CD4-positive, alpha-beta T cell treated with Interleukin-10 for 1 hour (primary cell): Measurements from ENCODE around the gene IER5L.
A peak's percentile ranks its signal among the peaks of the same experiment; 100 is the strongest.
"Not testable (repeated sequence)": the region's sequence is repeated elsewhere in the genome, so short reads cannot be mapped to it uniquely, and the experiment has no call there.

Source experiments
- DNase-seq: peaks from one replicate; pipeline ENCODE4 v3.0.0-alpha.2; 2020

IER5L gene

DNA sequence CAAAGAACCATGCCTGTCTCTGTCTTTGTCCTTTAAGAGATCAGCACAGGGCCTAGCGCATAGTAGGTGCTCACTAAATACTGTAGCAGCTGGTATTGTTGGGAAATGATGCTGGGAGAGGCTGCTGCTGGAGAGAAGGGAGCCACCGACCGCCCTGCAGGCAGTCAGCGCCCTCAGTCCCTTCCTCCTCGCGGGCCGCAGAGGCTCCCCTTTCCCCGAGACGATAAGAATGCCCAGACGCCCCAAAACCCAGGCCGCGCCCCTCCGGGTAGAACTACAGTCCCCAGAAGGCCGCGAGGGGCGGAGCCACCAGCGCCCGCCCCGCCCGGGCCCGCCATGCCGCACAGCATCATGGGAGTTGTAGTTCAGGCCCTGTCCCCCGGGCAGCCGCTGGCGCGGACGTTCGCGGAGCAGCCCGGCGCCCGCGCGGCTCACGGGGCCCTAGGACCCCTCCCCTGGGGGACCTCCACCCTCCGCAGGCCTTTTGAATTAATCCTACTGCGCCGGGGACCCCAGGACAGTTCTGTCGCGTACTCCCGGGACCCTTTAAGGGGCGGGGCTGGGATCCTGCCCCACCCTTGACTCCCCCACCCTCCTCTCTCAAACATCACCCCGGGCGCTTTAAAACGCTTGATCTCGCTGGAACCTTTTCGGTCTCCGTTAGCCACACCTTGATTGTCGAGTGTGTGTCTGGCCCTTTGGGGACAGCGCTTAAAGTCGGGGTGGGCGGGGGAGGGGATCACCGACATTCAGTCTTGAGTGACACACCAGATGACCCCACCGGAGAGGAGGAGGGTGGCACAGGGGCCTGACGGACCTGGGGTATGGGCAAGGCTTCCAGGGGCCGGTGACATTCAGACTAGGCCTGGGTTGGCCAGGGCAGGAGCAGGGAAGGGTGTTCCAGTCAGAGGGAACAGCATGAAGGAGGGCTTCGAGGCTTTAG, 24.8 kb upstream of the IER5L start:
- DNase-seq, result peak; percentile 94

DNA sequence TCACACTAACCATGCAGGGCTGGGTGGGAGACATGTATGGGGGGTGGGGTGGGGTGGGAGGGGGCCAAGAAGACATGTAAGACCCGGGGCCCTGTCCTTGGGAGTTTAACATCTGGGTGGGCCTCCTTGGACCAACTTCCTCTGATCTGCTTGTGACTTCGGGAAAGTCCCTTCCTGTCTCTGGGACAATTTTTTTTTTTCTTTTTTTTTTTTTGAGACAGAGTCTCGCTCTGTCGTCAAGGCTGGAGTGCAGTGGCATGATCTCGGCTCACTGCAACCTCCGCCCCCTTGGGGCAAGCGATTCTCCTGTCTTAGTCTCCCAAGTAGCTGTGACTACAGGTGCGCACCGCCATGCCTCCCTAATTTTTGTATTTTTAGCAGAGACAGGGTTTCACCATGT, 23.8 kb upstream of the IER5L start:
- DNase-seq, result no peak

DNA sequence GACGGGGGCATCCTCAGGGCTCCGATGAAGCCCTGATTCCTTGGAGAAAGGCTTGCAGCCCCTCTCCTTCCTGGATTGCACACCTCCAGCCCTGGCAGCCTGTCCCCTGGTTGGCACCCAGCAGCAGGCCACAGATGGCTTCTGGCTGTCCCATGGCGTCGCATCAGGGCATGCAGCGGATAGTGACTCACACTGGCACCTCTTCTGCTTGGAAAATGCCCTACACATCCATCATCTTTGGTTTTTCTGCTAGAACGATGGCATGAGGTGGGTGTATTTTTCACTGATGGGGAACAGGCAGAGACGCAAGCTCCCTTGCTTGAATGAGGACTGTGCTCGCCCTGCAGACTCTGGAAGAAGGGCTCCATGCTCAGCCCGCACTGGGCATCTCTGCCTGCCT, 23.2 kb upstream of the IER5L start:
- no peak for DNase-seq

DNA sequence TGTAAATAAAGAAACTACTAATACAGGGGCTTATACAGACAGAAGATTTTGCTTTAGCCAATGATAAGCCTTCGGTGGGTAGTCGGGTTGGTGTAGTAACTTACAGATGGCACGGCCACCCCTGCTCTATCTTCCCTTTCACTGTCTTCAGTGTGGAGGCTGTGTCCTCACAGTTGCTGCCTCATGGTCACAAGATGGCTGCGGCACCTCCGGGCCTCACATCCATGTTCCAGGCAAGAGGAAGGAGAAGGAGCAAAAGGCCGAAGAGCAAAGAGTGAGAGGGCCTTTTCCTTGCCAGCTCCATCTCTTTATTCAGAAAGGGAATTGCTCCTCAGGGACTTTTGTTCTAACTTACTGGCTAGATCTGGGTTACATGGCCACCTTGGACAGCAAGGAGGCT, 22.2 kb upstream of the IER5L start:
- DNase-seq, result no peak

GRCh38 chr9:129199044-129199435, 21.0 kb upstream of the IER5L start:
- DNase-seq, result no peak

DNA sequence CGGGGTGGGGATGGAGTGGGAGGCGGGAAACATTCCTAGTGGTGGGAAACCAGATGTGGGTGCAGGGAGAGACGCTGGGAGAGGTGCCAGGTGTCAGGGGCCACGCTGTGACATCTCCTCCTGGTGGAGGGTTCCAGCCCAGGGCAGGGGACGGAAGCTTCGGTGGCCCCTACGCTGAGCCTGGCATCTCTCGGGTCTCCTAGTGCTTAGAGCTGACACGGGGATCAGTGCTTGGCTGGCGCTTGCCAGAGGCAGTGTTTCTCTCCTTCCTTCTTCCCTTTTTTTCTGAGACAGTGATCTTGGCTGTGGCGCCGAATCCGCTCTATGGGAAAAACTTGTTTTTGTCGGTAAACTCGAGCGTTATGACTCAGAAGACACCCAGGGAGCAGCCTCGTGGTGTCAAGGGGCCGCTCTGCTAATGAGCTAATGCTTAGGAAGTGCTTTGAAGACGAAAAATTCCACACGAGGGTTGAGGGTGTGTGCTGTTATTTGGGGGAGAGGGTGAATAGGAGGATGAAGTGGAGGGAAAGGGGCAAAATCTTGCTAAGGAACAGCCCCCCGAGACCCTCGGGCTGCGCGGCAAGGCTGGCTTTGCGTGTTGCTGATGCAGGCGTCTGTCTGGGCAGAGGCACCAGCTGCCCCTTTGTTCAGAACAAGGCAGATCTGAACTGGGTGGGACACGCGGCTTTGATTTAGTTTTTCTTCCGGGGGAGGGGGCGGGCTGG, 20.4 kb upstream of the IER5L start:
- DNase-seq, result no peak

DNA sequence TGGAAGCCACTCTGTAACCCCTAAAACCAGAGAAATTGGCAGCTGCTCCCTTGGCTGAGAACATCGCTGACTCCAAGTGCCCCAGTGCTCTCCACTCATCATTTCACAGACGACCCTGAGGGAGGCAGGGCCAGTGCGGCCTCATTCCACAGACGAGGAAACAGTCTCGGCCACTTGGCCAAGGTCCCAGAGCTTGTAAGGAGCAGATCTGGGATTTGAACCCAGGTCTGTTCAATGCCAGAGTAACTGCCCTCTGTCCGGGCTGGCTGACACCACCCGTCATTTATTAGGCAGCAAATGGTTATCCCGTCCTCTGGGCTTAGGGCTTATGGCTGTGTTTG, 19.9 kb upstream of the IER5L start:
- no peak for DNase-seq

GRCh38 chr9:129197045-129197444, 19.0 kb upstream of the IER5L start:
- not testable (repeated sequence) for DNase-seq

- DNase-seq, result no peak
These were observed 17.5 kb upstream of the IER5L start for GRCh38 chr9:129195606-129196005.

- DNase-seq, result no peak
These were observed 16.2 kb upstream of the IER5L start for GRCh38 chr9:129194221-129194620.

- DNase-seq, result no peak
These were observed 15.6 kb upstream of the IER5L start for GRCh38 chr9:129193655-129194054.

GRCh38 chr9:129191234-129191633, 13.2 kb upstream of the IER5L start:
- DNase-seq, result no peak

GRCh38 chr9:129189971-129190370, 11.9 kb upstream of the IER5L start:
- DNase-seq, result not testable (repeated sequence)

- no peak for DNase-seq
These were observed 9.0 kb upstream of the IER5L start for GRCh38 chr9:129187042-129187441.

GRCh38 chr9:129185991-129186390, 7.9 kb upstream of the IER5L start:
- no peak for DNase-seq

DNA sequence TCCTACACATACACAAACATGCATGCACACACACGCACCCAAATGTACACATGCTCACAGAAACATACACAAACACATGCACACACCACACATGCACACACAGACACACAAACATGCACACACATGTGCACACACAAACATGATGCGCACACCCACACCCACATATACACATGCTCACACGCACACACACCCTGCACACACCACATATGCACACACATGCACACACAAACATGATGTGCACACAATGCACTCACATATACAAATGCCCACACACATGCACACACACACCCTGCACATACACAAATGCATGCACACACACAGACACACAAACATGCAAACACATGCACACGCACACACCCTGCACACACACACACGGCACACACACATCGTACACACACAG, 7.3 kb upstream of the IER5L start:
- no peak for DNase-seq

DNA sequence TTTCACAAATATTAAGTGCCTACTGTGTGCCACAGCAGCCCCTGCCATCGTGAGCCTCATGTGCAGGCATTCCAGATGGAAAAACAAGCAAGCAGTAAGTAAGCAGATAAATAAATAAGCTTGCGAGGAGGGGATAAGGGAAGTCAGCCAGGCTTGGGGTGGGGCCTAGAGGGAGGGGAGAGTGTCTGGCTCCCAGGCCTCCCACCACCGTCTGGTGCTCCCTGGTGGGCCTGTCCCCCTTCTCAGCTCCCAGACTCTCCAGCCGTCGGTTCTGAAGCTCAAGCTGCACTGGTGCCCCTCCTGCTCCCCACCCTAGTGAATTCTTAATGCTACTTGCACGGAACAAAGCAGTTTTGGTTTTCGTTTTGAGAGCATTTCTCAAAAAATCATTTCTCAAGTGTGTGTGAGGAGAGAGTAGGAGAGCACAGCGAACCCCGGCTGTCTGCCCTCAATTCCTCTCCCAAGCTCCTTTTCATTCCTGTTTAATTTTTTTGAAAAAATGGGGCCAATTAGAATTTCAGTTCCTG, 6.6 kb upstream of the IER5L start:
- DNase-seq, result no peak

- DNase-seq, result no peak
These were observed 6.1 kb upstream of the IER5L start for GRCh38 chr9:129184219-129184524.

- no peak for DNase-seq
These were observed 5.6 kb upstream of the IER5L start for GRCh38 chr9:129183495-129184218.

DNA sequence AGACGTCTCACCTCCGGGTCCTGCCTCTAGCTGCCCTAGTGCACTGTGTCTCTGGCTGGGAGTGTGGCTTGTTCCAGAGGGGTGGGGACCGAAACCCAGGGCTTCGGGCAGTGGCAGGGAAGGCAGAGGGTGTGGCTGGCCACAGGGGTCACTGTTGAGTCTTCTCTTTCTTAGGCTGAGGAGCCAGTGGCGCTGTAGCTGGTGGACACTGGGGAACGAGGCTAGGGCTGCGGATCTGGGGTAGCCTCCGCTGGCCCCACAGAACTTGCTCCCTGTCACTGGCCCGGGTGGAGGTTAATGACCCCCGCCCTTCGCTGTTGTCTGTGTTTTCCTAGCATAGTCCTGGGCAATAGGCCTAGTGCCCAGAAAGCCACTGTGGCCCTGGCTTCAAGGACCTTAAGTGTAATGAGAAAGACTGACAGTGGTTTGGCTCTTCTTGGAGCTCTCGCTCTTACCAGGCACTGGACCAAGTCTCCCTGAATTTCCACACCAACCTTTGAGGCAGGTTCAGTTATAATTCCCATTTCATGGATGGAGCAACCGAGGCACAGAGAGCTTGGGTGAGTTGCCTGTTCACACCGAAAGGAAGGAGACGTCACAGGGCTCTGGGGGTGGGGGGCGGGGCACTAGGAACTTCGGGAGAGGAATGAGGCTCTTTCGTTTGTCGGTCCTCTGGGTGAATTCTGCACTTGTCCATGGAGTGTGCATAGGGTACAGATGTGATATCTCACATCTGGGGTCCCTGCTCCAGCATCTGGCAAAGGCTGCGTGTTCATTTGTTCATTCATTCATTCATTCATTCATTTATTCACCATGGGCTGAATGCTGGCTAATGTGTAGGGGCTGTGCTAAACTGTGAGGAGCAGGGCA, 4.8 kb upstream of the IER5L start:
- no peak for DNase-seq

- no peak for DNase-seq
These were observed 4.1 kb upstream of the IER5L start for GRCh38 chr9:129182122-129182521.

DNA sequence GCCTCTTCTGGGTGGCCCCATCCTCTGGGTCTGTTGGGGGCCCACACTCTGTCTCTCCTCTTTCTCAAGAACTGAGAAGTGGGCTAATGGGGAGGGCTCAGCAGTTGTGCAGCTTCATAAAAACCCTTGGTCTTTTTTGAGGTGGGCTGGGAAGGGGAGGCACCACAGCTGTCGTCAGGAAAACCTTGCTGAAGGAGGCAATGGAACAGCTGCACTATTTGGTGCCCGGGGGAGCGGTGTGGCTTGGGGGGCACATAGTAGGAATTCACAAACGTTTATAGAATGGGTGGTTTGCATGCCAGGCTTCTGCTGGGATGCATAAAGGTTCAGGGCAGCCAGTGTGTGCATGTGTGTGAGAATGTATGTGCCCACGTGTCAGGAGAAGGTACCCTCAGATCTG, 3.2 kb upstream of the IER5L start:
- DNase-seq, result no peak
